HG03442 (cell line): Measurements from ENCODE around the gene RAB33A.
"Not testable (repeated sequence)": the region's sequence is repeated elsewhere in the genome, so short reads cannot be mapped to it uniquely, and the experiment has no call there.

ENCODE experiments used
- ATAC-seq: cut with Tn5 transposase; IDR thresholded peaks from one replicate; pipeline ENCODE4 v1.9.1; 2021; ENCODE audit warnings: mild to moderate bottlenecking, moderate library complexity; ENCODE audit not compliant: unreplicated experiment

The RAB33A gene

DNA sequence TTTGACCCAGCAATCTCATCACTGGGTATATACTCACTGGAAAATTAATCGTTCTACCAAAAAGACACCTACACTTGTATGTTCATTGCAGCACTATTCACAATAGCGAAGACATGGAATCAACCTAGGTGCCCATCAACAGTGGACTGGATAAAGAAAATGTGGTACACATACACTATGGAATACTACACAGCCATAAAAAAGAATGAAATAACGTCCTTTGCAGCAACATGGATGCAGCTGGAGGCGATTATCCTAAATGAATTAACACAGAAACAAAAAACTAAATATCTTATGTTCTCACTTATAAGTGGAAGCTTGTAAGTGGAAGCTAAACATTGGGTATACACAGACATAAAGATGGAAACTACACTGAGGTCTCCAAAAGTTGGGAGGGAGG, 59.4 kb downstream of the RAB33A start:
- ATAC-seq = not testable (repeated sequence)
